A673 (cell line): ENCODE data around the gene CLDN18.

Source experiments
- EZH2 ChIP-seq: fragments of 200-600 bp; sonication (generic); IDR thresholded peaks from 2 replicates; pipeline ENCODE4 v1.6.1; 2017; ENCODE audit warnings: borderline replicate concordance, low read depth, mild to moderate bottlenecking, mixed read lengths, antibody characterized with exemption, low read length; ENCODE audit not compliant: poor library complexity, severe bottlenecking
- TF ChIP-seq, protein P1 (sequence below): fragments of 300-800, 200-600 bp; sonication (generic); conservative IDR thresholded peaks from 2 replicates; pipeline ENCODE4 v1.5.1; 2017; ENCODE audit warnings: low read depth, mild to moderate bottlenecking, antibody characterized with exemption, low read length, moderate library complexity, mixed read lengths

DNA sequence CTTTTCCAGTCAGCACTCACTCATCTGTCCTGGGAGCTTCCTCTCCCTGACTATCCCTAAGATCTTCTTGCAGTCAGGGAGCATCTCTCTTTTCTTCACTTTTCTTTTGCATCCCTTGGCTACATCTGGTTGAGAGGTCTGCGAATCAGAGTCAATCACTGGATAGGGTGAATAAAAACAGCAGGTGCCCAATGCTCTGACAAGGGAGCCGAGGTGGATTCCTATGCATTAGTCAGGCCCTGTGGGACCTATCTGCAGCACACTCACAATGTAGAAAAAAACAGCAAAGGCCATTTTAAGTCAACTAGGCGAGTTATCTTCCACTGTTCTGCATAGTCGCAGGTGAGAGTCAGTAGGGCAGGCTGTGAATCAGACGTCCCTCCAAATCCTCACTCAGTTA, 69.9 kb downstream of the CLDN18 start:
- TF ChIP-seq, protein P1, sequence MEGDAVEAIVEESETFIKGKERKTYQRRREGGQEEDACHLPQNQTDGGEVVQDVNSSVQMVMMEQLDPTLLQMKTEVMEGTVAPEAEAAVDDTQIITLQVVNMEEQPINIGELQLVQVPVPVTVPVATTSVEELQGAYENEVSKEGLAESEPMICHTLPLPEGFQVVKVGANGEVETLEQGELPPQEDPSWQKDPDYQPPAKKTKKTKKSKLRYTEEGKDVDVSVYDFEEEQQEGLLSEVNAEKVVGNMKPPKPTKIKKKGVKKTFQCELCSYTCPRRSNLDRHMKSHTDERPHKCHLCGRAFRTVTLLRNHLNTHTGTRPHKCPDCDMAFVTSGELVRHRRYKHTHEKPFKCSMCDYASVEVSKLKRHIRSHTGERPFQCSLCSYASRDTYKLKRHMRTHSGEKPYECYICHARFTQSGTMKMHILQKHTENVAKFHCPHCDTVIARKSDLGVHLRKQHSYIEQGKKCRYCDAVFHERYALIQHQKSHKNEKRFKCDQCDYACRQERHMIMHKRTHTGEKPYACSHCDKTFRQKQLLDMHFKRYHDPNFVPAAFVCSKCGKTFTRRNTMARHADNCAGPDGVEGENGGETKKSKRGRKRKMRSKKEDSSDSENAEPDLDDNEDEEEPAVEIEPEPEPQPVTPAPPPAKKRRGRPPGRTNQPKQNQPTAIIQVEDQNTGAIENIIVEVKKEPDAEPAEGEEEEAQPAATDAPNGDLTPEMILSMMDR: no peak
- TF ChIP-seq EZH2: no peak
